Measurements from ENCODE around the gene CHST11. TPM values are rescaled to one million over a fixed set of nuclear protein-coding genes. Genes with fewer than 3 reads are reported as not detected.

CHST11 gene
- total RNA-seq, 1 donor = 10.8 TPM

GRCh38 chr12:104749545-104749944, 292.8 kb downstream of the CHST11 start:
- TF ChIP-seq, protein P1, sequence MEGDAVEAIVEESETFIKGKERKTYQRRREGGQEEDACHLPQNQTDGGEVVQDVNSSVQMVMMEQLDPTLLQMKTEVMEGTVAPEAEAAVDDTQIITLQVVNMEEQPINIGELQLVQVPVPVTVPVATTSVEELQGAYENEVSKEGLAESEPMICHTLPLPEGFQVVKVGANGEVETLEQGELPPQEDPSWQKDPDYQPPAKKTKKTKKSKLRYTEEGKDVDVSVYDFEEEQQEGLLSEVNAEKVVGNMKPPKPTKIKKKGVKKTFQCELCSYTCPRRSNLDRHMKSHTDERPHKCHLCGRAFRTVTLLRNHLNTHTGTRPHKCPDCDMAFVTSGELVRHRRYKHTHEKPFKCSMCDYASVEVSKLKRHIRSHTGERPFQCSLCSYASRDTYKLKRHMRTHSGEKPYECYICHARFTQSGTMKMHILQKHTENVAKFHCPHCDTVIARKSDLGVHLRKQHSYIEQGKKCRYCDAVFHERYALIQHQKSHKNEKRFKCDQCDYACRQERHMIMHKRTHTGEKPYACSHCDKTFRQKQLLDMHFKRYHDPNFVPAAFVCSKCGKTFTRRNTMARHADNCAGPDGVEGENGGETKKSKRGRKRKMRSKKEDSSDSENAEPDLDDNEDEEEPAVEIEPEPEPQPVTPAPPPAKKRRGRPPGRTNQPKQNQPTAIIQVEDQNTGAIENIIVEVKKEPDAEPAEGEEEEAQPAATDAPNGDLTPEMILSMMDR (IDR thresholded peaks at IDR 0.05; ENCODE audit: insufficient read depth, low read length) = no peak
- H3K4me3 ChIP-seq (ENCODE audit: low read depth, low read length) = no peak overlapping the region
- DNase-seq (ENCODE audit: low read depth) = no peak

- TF ChIP-seq, protein P1 (IDR thresholded peaks at IDR 0.05; ENCODE audit: insufficient read depth, low read length) = no peak
- H3K4me3 ChIP-seq (ENCODE audit: low read depth, low read length) = no peak overlapping the region
- DNase-seq (ENCODE audit: low read depth) = peak; percentile 13
Measured at GRCh38 chr12:104750061-104750460, 293.3 kb downstream of the CHST11 start.

DNA sequence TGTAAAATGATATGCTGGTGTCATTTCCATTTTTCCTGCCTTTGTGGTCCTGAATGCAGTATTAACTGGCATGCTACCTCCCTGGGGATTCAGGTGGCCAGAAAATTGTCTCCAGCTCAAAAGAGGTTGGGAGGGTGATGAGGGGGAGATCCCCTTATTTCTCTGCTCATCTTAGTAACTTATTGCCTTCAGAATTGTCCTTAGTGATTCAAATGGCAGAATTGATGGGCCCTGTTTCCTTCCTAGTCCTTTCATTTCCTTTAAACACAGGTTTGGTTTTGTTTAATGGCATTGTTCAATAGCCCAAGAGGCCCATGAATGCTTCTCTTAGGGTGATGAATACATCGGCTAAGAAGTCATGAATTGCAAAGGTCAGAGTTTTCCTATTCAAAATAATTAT, 294.4 kb downstream of the CHST11 start:
- TF ChIP-seq, protein P1 (IDR thresholded peaks at IDR 0.05; ENCODE audit: insufficient read depth, low read length) = no peak
- DNase-seq (ENCODE audit: low read depth) = no peak
- no peak overlapping the region for H3K4me3 ChIP-seq (ENCODE audit: low read depth, low read length)

GRCh38 chr12:104751594-104751993, 294.8 kb downstream of the CHST11 start:
- no peak overlapping the region for H3K4me3 ChIP-seq (ENCODE audit: low read depth, low read length)
- TF ChIP-seq, protein P1 (IDR thresholded peaks at IDR 0.05; ENCODE audit: insufficient read depth, low read length) = no peak
- DNase-seq (ENCODE audit: low read depth) = no peak

- TF ChIP-seq, protein P1 (IDR thresholded peaks at IDR 0.05; ENCODE audit: insufficient read depth, low read length) = no peak
- H3K4me3 ChIP-seq (ENCODE audit: low read depth, low read length) = no peak overlapping the region
- DNase-seq (ENCODE audit: low read depth) = no peak
Measured at GRCh38 chr12:104752016-104752415, 295.3 kb downstream of the CHST11 start.

DNA sequence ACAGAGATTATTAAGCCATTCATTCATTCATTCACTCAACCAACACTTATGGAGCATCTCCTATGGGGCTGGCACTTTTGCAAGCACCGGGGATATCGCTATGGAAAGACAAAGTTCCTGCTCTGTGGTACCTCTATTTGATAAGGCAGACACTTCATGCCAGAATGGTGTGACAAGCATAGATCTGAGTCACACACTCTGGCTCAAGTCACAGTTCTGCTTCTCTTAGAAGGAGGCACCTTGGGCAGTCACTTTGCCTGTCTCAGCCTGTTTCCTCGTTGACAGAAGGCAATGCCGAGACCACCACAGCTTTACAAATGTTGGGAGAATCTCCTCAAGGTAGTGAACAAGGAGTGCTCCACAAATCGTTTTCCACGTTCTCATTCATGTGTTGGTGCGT, 296.1 kb downstream of the CHST11 start:
- TF ChIP-seq, protein P1 (IDR thresholded peaks at IDR 0.05; ENCODE audit: insufficient read depth, low read length) = no peak
- no peak overlapping the region for H3K4me3 ChIP-seq (ENCODE audit: low read depth, low read length)
- no peak for DNase-seq (ENCODE audit: low read depth)

GRCh38 chr12:104756901-104757300, 300.2 kb downstream of the CHST11 start:
- DNase-seq (ENCODE audit: low read depth) = no peak
- TF ChIP-seq, protein P1 (IDR thresholded peaks at IDR 0.05; ENCODE audit: insufficient read depth, low read length) = no peak
- no peak overlapping the region for H3K4me3 ChIP-seq (ENCODE audit: low read depth, low read length)
